ENCODE data around the gene USP4.
"Not testable (repeated sequence)": the region's sequence is repeated elsewhere in the genome, so short reads cannot be mapped to it uniquely, and the experiment has no call there.

Gene USP4

DNA sequence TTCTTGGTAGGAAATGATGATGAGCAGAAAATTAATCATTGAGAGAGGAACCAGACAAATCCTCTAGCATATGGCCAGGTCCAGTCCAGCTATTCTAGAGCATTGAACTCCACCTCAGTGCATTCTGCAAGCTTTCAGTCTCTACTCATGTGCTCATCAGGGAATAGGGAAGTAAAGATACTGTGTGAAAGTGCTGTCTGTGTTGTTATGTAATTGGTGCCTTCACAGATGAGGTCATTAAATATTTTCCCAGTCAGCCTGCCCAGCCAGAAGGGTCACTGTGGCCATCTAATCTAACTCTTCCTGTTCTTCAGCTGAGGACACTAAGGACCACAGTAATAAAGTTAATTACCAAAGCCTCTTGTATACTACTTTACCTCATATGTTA lies 91.0 kb downstream of the USP4 start:
- DNase-seq (ENCODE audit: low spot score) = no peak

DNA sequence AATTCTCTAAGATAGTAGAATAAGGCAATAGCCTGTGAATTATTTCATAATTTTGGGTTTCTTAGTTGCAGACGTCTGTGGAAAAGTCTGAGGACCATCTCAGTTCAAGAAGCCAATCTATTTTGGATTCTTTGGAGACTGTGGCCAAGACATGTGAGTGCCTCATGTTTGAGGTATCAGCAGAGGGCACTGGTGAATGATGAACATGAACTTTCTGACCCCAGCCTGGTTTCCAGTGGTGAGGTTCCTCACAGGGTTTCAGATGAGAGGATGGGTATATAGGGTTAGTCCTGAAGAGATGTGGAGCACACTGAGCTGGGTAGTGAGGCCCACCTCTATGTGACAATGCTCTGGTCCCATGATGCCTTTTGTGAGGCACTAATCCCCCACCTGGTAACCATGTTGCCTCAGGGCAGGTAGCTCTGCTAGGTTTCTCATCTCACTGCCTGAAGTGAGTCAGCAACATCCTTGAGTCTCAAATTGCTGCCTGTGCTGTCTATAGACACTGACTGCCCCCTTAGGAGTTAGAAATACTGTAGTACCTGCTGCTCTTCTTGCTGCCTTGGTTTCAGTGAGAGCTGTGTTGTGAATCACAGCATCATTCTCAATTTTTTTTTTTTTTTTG lies 95.2 kb downstream of the USP4 start:
- DNase-seq (ENCODE audit: low spot score) = no peak

DNA sequence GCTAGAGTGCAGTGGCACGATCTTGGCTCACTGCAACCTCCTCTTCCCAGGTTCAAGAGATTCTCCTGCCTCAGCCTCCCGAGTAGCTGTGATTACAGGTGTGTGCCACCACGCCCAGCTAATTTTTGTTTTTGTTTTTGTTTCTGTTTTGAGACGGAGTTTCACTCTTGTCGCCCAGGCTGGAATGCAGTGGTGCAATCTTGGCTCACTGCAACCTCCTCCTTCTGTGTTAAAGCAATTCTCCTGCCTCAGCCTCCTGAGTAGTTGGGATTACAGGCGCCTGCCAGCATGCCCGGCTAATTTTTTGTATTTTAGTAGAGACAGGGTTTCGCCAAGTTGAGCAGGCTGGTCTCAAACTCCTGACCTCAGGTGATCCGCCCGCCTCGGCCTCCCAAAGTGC lies 99.8 kb downstream of the USP4 start:
- not testable (repeated sequence) for DNase-seq (ENCODE audit: low spot score)

DNA sequence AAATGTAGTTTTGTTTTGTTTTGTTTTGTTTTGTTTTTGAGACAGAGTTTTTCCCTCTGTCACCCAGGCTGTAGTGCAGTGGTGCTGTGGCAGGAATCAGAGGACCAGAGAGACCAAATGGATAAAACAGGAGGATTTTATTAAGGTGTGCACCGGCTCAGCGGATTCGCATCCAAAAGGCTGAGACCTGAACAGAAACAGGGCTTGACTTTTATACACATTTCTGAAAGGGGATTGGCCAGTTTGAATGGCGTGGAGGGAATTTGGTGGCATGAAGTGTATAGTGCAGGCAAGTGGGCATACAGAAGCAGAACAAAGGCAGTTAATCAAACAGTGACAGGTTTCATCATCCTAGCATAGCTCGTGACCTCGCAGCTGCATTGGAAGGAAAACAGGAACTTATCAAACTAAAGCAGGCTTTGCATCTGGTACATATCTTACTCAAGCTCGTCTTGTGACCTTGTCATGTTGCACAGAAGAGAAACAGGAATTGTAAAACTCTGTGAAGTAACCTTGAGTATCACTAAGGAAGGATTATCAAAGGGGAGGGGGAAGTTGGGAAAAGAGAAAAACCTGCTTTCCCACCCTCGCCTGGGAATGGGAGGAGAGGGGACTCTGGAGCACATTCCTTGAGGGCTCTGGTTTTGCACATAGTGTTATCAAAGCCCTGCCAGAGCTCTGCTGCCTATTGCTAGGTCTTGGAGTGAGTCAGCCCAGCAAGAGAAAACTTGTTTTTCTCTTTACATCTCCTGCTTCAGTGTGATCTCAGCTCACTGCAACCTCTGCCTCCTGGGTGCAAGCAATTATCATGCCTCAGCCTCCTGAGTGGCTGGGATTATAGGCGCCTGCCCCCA lies 101.4 kb downstream of the USP4 start:
- peak; percentile 1 for DNase-seq (ENCODE audit: low spot score)

DNA sequence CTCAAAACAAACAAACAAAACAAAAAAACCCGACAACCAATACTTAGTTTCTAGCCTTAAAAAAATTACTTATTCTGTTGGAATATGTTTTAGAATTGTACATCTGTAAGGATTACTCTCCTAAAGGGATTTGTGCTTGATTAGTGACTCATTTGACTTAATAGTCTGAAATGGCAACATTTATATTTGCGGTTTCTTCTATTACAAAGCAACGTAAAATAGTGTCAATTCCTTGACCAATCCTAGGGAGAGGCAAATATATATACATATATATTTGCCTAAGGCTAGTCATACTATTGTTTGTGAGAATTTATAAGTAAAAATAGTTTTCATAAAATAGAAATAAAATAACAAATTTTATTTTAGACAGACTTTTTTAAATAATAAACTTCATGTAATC lies 102.5 kb downstream of the USP4 start:
- no peak for DNase-seq (ENCODE audit: low spot score)

DNA sequence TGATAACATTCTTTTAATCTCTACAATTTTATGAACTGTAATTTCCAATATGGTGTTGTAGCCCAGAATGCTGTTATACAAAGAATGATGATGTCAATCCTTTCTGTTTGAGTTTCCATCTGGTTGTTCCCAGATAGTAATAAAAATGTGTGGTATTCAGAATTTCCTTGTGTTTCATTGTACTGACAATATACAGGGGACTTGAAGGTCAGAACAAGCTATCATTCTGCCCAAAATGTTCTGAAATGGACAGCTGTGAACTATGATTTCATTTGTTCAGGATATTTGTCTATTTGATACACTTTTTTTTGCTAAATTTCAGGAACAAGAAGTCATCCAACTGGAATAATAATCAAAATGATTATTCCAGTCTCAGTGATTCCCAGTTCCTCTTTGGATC lies 103.6 kb downstream of the USP4 start:
- no peak for DNase-seq (ENCODE audit: low spot score)

DNA sequence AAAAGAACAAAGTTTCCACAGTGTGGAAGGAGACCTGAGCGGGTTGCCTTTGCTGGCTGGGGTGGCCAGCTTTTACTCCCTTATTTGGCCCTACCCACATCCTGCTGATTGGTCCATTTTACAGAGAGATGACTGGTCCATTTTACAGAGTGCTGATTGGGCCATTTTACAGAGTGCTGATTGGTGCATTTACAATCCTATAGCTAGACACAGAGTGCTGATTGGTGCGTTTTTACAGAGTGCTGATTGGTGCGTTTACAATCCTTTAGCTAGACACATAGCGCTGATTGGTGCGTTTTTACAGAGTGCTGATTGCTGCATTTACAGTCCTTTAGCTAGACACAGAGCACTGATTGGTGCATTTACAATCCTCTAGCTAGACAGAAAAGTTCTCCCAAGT lies 111.0 kb downstream of the USP4 start:
- not testable (repeated sequence) for DNase-seq (ENCODE audit: low spot score)
